Activated T-helper 9 cell treated with anti-CD3 and anti-CD28 coated beads, Interleukin-2, amount 50 U/mL, for 16 hours (primary cell): ENCODE data around the gene RAB20.
"Not testable (repeated sequence)": the region's sequence is repeated elsewhere in the genome, so short reads cannot be mapped to it uniquely, and the experiment has no call there.

ENCODE experiments used
- DNase-seq: peaks from one replicate; pipeline ENCODE4 v3.0.0-alpha.2; 2020; ENCODE audit warnings: low read depth

RAB20 gene

DNA sequence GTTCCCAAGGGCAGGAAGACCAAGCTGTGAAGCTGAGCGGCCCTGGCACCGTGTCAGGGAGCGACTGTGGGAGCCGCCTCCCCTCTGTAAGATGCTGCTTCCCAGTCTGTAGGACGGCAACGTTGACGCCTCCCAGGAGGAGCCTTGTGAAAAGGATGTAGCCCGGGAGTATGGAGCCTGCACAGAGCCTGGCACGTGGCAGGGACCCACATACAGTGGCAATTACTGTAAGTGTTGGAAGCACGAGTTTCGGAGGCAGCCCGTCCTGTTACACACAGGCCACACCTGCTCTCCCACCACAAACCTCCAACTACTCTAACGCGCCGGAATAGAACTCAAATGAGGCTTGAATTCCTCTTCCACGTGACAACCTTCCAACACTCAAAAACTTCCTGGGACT, 6.6 kb downstream of the RAB20 start:
- DNase-seq: no peak

DNA sequence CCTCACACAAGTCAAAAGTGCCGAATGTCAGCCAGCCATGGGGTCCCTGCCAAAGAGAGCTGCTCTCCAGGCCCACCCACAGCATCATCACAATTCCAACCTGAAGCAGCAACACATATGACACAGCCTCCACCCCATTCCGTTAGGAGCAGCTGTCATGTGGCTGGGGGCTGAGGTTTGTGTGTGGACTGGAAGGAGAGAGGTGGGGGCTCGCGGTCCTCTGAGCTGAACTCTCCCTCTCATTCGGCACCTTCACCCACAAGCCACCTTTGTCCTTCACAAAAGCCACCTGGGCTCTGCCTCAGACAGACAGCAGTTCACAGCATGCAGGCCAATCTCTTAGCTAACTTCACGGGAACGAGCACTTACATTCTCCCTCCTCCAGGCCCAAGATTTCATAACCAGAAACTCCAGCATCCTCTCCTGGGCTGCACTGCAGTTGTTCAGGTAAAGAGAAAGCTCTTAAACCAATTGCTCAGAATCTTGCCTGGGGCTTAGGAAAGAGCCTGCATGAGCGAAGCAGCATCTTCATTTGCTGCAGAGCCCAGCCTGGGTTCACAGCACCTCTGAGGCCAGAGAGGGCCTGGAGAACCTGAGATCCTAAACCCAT, 7.2 kb downstream of the RAB20 start:
- DNase-seq: no peak

DNA sequence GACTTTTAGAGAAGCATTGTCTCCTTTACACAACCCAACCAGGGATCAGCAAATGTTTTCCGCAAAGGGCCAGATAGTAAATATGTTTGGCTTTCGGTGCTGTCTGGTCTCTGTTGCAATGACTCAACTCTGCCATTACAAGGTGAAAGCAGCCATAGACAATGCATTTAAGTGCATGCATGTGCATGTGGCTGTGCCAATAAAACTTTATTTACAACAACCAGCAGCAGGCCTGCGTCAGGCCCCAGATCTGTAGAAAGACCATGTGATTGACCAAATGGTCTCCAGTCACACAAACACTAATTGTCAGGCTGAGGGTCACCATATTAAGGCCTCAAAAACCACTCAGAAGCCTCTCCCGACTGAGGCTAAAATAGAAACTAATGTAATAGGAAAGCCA, 8.1 kb downstream of the RAB20 start:
- DNase-seq: no peak

DNA sequence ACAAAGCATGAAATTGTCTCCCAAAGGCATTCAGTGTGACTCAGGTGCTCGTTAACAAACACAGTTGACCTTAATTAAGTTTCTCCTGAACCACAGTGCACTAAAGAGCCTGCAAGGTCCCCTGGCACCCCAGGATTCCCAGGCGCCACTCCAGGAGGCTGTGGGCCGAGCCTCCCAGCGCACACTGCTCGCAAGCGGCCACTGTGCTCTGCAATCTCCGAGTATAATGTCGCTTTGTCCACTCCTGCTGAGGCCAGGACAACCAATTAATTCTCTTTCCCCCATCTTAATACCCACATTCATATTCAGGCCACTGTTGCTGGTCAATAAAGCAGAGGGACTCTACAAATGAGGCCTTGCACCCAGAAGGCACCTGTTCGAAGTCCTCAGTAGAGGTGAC, 8.8 kb downstream of the RAB20 start:
- no peak for DNase-seq

- DNase-seq: no peak
Observed at GRCh38 chr13:110551284-110551683, 10.2 kb downstream of the RAB20 start.

DNA sequence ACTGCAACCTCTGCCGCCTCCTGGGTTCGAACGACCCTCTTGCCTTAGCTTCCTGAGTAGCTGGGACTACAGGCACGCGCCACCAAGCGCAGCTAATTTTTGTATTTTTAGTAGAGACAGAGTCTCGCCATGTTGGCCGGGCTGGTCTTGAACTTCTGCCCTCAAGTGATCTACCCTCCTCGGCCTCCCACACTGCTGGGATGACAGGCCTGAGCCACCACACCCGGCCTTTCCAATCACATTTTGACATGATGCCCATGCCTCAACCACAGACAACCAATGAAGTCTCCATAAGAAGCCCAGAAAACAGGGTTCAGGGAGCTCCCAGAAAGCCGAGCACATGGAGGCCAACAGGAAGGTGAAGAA, 11.7 kb downstream of the RAB20 start:
- DNase-seq: no peak

DNA sequence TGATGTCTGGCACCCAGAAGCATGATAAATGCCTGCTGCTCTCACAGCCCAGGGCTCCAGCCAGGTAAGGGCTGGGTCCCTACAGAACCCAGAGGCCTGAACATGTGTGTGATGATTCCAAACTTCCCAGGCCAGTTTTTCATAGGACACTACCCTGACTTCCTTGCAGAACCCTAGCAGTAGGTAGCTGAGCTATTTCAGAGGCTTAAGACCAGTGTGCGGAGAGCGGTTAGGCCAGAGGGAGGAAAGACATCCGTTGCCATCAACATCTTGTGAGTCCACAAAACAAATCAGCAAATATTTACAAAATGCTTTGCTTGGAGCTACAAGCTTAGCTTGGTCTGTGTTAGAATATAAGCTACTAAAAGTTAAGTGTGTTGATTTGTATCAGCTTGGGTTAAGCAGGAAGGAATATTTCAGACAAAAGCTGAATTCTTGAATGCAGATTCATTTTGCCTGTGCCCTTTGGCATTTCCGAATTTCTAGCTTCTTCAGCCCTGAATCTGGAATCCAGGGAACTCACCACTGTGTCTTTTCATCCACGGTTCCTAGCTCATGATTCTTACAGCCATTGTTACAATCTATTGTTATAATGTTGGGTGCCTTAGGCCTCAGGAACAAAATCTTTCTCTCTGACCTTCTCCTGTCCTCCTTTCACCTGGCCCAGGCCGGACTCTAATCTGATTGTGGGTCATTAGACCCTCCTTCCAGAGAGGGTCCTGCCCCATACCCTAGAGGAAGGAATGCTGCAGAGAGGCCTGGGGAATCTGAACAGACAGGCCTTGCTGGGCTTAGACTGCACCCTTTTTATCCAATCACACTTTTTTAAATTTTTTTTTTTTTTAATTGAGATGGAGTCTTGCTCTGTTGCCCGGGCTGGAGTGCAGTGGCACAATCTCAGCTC, 12.4 kb downstream of the RAB20 start:
- no peak for DNase-seq

GRCh38 chr13:110546926-110547325, 14.6 kb downstream of the RAB20 start:
- DNase-seq: no peak

GRCh38 chr13:110546378-110546777, 15.1 kb downstream of the RAB20 start:
- no peak for DNase-seq

DNA sequence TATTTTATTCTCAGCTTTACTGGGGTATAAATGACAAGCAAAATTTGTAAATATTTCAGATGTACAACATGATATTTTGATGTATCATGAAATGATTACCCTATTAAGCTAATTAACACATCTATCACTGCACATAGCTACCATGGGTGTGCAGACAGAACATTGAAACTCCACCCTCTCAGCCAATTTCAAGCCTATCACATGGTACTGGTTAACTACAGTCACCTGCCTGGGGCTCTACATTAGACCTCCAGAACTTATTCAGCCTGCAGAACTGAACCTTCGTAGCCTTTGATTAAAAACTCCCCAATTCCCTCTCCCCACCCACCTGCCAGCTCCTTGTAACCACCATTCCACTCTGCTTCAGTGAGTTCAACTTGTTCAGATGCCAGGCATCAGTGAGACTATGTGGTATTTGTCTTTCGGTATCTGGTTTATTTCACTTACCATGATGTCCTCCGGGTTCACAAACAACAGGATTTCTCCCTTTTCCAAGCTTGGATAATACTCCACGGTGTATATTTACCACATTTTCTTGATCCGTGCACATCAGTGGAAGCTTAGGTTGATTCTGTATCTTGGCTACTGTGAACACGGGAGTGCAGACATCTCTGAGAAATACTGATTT, 19.2 kb downstream of the RAB20 start:
- DNase-seq: no peak

GRCh38 chr13:110541526-110541920, 20.0 kb downstream of the RAB20 start:
- no peak for DNase-seq

DNA sequence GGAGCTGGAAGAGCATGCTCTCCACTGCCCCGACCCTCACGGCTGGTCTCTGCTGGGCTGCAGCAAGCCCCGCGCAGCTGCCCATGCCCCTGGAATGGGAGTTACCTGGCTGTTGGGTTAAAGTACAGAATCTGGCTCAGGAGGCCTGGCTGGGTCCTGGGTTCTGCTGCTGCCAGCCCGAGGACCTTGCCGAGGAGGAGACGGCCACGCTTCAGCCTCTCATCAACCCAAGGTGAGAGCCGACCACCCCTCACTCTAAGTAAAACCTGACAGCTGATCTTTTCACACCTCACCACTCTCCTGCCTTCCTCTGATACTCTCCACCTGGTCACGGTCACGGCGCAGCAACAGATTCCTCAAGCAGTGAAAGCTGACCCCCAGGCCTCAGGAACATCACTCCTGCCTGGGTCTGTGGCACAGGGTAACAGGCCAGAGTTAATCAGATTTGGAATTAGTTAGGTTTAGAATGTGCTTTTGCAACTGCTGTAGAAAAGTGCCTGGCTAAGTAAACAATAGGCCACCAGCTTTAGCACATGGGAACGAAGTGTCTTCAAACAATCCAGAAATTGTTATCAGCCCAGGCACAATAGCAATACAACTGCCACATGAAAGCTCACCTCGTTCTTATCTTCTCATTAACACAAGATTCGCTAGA, 20.5 kb downstream of the RAB20 start:
- no peak for DNase-seq

- no peak for DNase-seq
Observed at GRCh38 chr13:110539894-110540293, 21.6 kb downstream of the RAB20 start.

GRCh38 chr13:110538632-110539031, 22.9 kb downstream of the RAB20 start:
- no peak for DNase-seq

GRCh38 chr13:110536006-110536693, 25.4 kb downstream of the RAB20 start:
- DNase-seq: no peak

GRCh38 chr13:110535526-110535925, 26.0 kb downstream of the RAB20 start:
- no peak for DNase-seq

GRCh38 chr13:110533771-110534670, 27.5 kb downstream of the RAB20 start:
- no peak for DNase-seq

DNA sequence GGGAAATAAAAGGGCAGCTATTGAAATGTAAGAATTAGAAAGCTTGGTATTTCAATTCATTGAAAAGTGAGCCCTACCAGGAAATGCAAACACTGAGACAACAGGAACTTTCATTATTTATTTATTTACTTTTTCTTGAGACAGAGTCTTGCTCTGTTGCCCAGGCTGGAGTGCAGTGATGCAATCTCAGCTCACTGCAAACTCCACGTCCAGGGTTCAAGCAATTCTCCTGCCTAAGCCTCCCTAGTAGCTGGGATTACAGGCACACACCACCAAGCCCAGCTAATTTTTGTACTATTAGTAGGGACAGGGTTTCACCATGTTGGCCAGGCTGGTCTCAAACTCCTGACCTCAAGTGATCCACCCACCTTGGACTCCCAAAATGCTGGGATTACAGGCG, 29.3 kb downstream of the RAB20 start:
- DNase-seq: not testable (repeated sequence)

DNA sequence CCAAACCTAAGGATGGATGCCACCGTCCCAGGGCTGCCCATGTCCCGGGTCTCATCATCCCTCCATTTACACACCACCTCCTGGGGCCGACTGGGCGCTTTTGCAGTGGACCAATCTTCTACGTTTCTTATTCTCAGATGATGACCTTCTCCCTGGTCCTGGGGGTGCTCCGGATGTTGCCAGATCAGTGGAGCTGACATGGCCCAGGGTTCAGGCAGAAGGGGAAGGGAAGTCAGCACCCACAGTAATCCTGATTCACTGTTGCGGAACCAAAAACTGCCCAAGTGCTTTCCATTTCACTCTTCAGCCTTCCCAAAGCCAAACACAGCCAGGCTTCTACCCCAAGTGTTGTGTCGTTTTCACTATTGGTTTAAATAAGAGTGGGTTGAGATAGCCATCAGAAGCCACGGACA, 29.8 kb downstream of the RAB20 start:
- DNase-seq: no peak

- no peak for DNase-seq
Observed at GRCh38 chr13:110531100-110531499, 30.4 kb downstream of the RAB20 start.
